HG03108 (cell line): ENCODE data around the gene MED27.

ENCODE experiments used
- ATAC-seq: cut with Tn5 transposase; IDR thresholded peaks from one replicate; pipeline ENCODE4 v1.9.1; 2021; ENCODE audit warnings: moderate library complexity; ENCODE audit not compliant: unreplicated experiment

Gene MED27

DNA sequence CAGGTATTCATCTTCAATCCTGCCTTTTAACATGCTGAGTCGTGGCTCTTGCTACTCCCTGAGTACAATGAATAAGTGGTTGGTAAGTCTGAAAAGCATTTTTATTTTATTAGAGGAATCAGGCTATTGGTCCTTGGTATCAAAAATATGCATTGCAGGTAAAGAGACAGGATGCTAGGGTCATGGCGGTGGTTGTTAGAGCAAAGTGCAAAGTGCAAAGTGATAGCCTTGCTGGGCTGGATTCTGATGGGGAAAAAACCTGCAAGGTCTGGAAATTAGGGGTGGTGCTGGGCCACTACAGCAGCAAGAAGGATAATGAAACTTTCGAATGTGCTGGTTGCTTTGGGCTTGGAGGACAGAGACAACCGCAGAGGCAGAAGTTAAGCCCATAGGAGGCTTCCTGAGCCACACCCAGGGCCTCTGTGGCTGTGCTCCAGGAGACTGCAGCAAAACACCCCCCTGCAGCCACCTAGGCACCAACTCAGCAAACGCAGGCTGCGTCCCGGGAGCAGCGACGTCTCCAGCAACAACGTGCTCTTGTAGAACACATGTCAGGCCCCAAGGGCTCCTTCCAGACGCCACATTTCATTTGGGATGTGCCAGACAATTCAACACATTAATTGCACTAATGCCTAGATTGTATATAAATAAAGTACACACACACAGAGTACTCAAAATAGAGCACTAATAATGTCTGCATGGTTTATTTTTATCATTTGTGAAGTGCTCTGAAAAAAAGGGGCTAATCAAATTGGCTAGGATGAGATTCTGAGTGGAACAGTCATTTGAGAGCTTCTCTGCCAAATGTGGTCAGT lies 190.0 kb downstream of the MED27 start:
- ATAC-seq, result no peak

DNA sequence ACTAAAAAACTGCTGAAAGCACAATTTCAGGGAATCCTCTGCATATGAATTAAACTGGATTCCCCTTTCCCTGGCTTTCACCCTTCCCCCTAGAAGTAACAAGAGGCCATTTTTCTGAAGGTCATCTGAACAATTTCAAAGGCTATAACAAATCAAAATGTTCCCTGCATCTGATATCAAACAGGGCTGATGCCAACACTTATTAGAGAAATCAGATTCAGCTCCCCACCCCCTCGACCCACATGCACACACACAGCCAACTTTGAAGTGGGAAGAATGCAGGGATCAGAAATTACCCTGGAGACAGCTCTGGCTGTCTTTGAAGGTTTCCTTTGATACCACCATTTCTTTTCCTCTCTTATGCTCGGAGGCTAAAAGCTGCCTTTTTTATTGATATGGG lies 190.7 kb downstream of the MED27 start:
- ATAC-seq, result no peak

DNA sequence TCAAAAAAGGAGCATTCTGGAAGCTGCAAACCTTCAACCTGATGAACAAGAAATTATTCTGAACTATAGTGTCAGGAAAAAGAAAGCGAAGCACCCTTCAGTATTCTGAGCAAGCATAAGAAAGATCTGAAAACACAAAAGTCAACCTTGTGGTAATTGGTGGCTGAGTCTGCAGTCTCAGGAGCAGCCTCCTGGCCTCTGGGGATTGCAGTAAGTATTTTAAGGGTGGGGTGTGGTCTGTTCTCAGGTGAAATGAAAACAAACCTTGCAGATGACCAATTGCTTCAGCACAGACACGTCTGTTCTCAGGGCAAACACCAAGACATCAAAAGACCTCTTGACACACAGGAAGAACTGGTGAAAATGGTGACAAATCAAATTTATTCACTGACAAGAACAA lies 192.0 kb downstream of the MED27 start:
- no peak for ATAC-seq

DNA sequence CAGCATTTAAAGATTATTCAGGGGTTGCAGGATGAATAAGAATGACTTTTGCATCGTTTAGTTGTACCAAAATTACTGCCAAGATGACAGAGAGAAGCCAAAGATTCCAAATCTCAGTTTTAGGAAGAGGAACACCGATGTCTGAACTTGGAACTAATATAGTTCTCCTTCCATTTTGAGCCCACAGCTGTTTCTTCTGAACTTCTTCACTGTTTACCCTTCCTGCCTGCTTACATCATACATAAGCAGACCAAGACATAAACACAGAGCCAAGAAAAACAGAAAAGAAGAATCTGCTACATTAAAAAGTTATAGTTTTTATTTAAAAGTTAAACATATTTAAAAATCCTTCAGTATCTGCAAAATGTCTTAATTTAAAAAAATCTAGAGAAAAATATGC lies 192.8 kb downstream of the MED27 start:
- no peak for ATAC-seq

DNA sequence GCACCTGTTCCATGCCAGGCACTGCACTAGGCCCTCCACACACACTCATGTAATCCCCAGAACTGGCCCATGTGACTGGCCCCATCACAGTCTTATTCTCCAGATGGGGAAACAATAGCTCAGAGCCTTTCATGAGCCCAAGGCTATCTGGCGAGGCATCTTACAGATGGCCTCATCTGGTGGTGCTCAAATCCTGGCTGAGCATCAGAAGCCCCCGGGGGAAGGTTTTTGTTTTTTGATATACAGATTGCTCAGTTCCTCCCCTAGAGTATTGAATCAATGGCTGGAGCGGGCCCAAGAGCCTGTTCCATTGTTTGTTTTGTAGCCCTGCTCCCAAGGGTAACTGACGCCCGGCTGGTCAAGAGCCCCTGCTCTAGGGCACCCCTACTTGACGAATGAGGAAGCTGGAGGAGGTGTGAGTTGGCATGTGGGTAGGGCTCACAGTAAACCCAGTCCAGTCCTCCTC lies 194.5 kb downstream of the MED27 start:
- no peak for ATAC-seq

DNA sequence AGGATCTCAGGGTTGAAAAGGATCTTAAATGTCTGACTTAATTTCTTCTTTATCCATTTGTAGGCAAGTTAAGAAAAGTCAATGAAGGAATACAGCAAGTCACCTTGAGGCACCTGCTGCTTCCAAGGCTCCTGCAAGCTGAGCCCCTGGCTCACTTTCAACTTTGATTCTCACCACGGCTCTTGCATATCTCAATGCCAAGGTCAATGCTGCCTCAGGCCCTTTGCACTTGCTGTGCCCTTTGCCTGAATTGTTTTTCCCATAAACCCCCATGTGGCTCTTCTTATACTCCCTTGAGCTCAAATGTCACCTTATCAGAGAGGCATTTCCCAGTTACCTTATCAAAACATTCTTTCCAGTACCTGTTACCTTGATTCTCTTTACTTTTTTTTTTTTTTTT lies 195.4 kb downstream of the MED27 start:
- ATAC-seq, result no peak

DNA sequence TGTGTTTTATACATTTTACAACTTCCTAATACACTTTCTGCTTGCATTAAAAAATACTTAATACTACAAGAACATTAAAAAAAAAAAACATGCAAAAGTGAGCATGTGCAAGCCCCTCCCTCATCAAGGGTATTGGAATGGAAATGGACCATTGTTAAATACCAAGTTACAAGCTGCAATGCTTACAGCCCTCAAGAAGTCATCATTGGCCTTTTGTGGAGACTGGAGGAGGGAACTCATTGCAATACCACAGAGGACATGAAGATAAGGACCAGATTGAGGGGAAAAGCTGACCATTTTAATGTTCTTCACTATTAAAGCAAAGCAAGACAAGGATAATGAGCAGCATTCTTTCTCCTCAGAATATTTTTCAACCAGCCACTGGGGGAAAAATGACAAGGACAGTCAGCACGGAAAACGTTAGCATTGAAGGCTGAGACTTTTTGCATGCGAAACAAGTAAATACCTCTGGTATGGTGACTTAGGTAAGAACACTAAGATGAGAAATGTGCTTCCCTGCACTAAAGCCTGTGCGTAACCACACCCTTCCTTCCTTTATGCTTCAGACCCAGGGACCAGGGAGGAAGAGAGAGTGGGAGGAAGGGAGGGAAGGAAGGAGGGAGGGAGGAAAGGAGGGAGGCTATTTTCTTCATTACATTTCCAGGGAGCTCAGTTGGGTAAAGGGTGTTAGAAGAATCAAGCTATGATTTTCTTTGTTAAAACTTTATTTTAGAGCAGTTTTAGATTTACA lies 198.7 kb downstream of the MED27 start:
- no peak for ATAC-seq

DNA sequence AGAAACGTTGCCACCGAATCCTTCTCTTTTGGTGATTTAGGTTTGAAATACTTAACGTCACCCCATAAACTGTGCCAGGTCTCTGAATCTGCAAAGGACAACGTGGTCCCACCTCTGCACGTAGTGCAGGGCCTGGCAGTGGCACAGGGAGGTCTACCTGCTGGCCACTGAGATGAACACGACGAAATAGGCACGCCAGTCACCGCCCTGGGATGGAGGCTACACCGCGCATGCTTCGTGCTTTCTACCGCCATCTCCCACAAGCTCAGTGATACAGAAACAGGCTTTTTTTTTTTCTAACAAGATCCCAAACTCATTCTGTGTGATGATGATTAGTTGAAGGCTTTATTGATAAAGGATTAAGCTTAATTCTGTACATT lies 199.8 kb downstream of the MED27 start:
- ATAC-seq, result no peak

DNA sequence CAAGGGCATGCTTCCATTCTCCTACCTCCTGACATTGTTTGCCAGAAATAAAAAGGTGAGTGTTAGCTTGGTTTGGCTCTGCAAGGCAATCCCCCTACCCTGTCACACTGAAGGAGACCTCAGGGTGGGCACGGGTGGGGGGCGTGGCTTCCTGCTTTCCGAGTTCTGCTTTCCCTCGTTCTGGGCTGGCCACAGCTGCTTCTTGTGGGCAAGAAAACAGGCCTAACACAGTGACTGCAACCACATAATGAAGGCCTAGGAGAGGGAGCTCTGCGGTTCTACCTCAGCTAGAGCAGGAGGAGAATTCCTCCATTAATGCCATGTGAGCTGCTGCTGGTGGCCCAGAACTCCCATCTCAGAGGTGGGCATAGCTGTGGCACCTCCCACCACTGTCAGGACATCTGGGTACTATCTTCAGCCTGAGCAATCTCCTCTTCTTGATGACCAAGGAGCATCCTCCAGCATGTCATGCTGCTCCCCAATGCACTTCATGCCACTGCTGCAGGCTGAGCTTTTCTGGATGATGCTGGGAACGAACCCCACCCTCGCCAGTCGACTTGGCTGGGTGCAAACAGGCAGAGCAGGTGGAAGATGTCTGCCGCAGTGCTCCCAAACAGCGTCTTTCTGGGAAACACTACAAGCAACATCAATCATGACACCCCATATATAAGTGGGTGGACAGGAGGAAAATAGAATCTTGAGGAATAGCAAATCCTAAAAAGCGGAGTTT lies 200.3 kb downstream of the MED27 start:
- no peak for ATAC-seq

DNA sequence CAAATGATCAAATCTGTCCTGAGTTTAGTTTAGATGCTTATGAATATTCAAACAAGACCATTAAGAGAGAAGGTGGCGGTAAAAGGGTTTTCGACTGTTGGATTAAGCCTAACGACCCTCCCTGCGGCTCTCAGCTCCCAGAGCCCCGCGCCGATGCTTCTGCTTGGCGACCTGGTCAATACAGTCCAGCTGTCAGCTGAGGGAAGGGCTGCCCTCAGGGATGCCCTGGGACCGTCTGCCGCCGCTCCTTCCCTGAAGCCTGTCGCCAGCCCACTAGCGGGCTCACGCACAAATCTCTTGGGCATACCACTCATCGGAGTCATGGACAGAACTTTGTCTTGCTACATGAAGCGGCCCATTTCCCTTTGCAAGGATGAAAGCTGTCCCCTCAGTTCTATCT lies 203.2 kb downstream of the MED27 start:
- ATAC-seq, result no peak

DNA sequence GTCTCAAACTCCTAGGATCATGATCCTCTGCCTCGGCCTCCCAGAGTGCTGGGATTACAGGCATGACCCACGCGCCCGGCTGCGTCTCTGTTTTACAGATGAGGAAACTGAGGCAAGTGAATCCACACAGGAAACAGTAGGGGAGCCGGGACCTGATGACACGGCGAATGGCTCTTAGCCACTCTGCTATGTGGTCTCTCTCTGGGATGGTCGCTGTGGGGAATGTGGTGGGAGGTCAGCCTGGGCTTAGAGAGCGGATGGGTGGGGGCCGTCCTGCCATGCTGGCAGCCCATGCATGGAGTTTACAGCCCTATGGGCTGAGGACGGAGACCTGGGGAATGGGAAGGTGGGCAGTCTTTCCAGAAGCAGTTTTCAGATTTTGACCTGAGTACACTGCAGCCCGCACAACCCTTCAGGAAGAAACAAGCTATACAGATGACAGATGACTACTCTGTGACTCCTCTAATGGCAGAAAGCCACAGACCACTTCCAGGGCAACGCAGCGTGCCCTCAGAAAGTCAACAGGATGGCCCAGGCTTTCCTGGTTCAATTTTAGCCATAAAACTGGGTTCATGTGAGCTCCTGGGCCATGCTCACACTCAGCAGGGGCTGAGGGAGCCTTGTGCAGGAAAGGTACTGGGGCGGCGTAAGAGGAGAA lies 203.7 kb downstream of the MED27 start:
- no peak for ATAC-seq

DNA sequence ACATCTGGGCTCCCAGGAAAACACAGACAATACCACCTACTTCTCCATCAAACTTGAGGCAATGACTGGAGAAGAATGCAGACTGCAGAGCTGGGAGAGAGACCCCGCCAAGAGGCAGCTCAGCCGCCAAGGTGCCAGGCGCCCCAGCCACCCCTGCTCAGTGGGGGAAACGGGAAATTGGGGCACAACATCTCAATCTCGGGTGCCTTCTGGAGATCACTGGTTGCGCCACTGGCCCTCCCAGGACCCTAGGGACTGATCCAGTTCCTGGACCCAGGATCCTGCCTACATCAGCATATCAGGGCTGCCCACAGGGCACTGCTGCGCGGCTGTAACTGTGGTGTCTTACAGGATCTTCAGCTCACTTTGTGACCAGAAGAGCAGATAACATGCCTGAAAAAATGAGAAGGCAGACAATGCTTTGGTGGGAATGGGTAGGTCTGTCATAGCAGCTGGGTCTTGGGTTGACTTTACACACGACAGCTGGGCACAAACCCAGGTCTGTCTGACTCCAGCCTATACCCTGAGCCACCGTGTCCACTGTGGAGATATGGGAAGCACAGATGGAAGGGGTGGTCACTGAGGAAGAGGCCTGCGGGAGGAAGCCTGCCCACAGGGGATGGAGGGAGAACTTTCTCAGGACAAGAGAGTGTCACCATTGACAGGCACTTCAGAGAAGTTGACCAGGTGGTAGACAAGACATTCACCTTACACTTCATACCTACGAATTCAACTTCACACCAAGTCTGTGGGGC lies 204.6 kb downstream of the MED27 start:
- no peak for ATAC-seq

DNA sequence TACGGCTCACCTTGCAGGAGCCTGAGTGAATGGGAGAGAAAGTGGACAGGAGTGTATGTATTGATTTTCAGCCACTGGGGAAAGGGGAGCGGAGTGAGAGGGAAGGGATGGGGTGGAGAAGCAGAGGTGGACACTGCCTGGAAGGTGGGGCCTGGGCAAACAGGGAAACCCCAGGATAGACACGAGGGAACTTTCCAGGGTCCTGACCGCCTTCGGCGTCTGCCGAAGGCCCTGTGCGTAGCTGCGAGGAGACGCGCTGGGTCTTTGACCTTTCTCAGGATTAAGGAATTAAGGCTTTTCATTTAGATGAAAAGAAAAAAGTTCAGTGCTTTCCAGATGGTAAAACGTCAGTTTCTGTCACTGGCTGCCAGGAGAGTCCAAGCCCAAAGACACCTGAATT lies 205.2 kb downstream of the MED27 start:
- ATAC-seq, result no peak

DNA sequence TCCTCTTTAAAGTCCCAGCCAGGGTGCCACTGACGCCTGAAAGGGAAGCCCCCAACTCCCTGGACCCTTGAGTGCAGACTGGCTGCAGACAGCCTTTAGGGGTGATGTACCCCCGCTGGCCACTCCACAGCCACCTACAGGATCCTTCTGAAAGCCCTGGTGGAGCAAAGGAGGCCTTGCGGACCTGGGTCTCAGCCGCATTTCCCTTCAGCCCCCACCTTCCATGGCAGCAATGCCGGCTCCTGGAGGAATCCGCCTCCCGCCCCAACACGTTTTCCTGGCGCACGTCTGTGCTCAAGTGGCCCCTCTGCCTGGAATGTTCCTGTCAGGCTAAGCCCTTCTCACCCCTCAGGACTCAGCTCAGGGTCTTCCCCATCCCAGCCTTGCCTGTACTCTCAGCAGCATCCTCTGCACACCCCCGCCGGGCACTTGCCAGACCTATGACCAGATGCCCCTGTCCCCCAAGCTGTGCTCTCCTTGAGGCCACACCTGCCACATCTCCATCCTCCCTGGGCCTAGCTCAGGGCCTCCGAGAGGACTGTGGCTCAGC lies 205.7 kb downstream of the MED27 start:
- ATAC-seq, result no peak

DNA sequence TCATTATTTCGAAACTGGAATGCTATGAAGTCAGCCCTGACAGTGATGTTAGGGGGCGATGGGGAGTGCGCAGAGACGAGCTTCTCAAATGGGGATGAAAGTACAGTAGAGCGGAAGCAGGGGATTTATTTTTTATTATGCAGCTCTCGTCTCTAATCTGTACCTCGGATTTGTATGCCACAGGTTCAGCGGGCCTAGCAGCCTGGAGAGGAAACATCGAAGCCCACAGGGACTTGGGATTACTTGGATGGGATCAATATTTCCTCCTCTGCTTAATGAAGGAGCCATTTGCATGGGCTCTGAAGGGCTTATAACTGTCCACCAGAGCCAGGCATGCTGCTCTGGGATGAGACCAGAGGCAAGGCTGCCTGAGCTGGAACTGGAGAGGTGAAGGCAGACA lies 206.3 kb downstream of the MED27 start:
- no peak for ATAC-seq

DNA sequence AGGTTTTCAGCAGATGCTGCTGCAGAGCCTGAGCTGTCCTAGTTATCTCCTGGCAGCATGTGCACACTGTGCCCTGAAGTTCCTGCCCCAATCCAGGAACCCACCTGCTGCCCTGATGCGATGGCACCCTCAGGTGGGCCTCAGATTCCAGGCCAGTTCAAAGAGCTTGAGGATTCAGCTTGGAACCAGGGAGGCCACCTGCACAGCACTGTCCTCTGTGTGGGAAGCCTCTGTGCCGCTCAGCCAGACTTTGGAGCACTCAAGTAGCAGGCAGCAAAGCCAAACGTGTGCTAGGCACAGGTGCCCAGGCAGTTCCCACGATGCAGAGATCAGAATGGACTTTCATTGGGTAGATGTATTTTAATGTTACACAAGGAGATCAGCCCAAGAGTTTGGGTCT lies 207.0 kb downstream of the MED27 start:
- ATAC-seq, result no peak

DNA sequence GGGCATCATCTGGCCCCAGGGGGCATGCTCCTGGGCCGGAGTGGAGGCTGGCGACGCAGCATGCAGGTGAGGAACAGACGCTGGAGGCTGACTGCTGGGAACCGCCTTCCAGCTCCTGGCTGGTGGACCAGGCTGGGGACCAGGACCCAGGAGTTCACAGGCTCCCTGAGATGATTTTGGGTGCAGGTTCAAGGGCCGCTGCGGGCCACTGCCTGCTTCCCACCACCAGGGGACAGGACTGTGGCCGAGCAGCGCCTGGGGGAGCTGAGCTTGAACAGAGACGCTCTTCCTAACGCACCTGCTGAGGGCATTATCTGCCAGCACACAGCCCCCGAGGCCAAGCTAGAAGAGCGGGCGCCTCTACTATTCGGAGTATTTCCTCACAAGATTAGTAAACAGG lies 207.7 kb downstream of the MED27 start:
- ATAC-seq, result no peak

DNA sequence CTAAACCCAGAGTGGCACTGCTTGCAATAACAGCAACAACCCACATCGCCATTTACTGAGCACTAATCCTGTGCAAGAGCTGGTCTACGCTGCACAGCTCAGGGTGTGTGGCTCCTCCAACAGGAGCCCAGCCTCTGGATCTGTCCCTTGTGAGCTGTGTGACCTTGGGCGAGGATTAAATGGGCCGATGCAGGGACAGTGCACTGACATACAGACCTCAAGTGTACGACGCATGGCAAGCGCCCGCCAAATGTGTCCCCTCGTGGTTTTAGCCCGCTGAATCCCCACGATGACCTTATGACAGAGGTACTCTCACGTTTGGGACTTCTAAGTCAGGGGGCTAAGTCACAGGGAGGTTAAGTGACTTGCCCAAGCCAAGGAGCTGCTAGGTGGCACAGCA lies 209.5 kb downstream of the MED27 start:
- no peak for ATAC-seq

DNA sequence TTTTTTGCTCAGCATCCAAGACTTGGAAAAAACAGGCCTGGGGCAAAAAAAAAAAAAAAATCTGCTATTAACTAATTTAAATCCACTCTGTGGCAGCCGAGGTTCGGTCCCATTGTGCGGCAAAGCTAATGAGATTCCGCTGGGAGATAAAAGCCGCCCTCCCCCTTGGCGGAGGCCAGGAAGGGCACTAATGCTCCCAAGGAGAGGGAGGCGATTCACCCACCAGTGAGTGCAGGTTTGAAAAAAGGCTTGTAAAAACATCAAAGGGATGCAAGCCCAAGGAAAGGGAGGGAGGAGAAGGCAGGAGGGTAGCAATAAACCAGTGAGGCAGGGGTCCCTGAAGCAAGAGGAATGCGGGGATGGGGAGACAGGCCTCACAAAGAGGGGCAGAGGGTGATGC lies 210.3 kb downstream of the MED27 start:
- no peak for ATAC-seq

DNA sequence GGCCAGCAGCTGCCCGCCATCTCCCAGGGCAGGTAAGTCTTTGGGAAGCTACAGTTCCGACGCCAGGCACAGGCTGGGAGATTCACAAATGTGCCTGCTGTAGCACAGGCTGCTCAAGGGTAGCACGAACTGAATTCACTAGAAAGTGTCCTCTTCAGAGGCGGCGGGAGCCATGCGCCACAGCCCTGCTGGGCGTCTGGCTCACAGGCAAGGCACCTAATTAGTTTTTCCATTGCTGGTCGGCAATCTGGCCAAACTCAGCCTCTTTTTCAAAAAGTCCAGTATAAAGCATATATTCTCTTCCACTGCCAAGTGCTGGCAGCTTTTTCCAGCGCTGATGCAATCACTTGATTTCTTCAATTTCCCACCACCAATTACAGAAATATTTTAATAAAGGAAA lies 210.9 kb downstream of the MED27 start:
- no peak for ATAC-seq
